ENCODE measurements around the gene PARP15.
"Not testable (repeated sequence)": the region's sequence is repeated elsewhere in the genome, so short reads cannot be mapped to it uniquely, and the experiment has no call there.

The PARP15 gene

GRCh38 chr3:122555275-122556071 is 22.0 kb upstream of the PARP15 start:
- H3K9me3 ChIP-seq (ENCODE audit: low read length), result no peaks in the 10 kb centered on the region
- no peak overlapping the region for H3K9ac ChIP-seq (ENCODE audit: low read length)
- H3K4me3 ChIP-seq (ENCODE audit: low read depth in 1 of 2, low read length in 2 of 2), result no peak overlapping the region
- peaks cover 62% of the 10 kb centered on the region for H3K36me3 ChIP-seq (ENCODE audit: insufficient read depth, low read length)
- peaks cover 8% of the 10 kb centered on the region for H3K4me1 ChIP-seq (ENCODE audit: insufficient read depth, low read length)
- H3K27me3 ChIP-seq (ENCODE audit: control insufficient read depth in 1 of 2, insufficient read depth in 2 of 2, low read length in 2 of 2), result no peaks in the 10 kb centered on the region
- H3K27ac ChIP-seq (ENCODE audit: low read depth, low read length), result peak overlapping the region; percentile 42

GRCh38 chr3:122557356-122557755 is 20.1 kb upstream of the PARP15 start:
- Histone ChIP-seq H3K27ac (ENCODE audit: low read depth, low read length) (no peak overlapping the region), H3K9ac (ENCODE audit: low read length) (no peak overlapping the region), H3K4me1 (ENCODE audit: insufficient read depth, low read length) (peaks cover 15% of the 10 kb centered on the region), H3K27me3 (ENCODE audit: control insufficient read depth in 1 of 2, insufficient read depth in 2 of 2, low read length in 2 of 2) (no peaks in the 10 kb centered on the region), H3K9me3 (ENCODE audit: low read length) (no peaks in the 10 kb centered on the region), H3K36me3 (ENCODE audit: insufficient read depth, low read length) (peaks cover 46% of the 10 kb centered on the region), H3K4me3 (ENCODE audit: low read depth in 1 of 2, low read length in 2 of 2) (no peak overlapping the region)

GRCh38 chr3:122558605-122559004 is 18.8 kb upstream of the PARP15 start:
- Histone ChIP-seq H3K4me1 (ENCODE audit: insufficient read depth, low read length) (peaks cover 27% of the 10 kb centered on the region), H3K9ac (ENCODE audit: low read length) (no peak overlapping the region), H3K27ac (ENCODE audit: low read depth, low read length) (no peak overlapping the region), H3K27me3 (ENCODE audit: control insufficient read depth in 1 of 2, insufficient read depth in 2 of 2, low read length in 2 of 2) (no peaks in the 10 kb centered on the region), H3K36me3 (ENCODE audit: insufficient read depth, low read length) (peaks cover 41% of the 10 kb centered on the region), H3K9me3 (ENCODE audit: low read length) (no peaks in the 10 kb centered on the region), H3K4me3 (ENCODE audit: low read depth in 1 of 2, low read length in 2 of 2) (no peak overlapping the region)

GRCh38 chr3:122559906-122560305 is 17.5 kb upstream of the PARP15 start:
- Histone ChIP-seq H3K9ac (ENCODE audit: low read length) (no peak overlapping the region), H3K9me3 (ENCODE audit: low read length) (no peaks in the 10 kb centered on the region), H3K36me3 (ENCODE audit: insufficient read depth, low read length) (peaks cover 40% of the 10 kb centered on the region), H3K4me1 (ENCODE audit: insufficient read depth, low read length) (peaks cover 28% of the 10 kb centered on the region), H3K27me3 (ENCODE audit: control insufficient read depth in 1 of 2, insufficient read depth in 2 of 2, low read length in 2 of 2) (no peaks in the 10 kb centered on the region), H3K27ac (ENCODE audit: low read depth, low read length) (no peak overlapping the region), H3K4me3 (ENCODE audit: low read depth in 1 of 2, low read length in 2 of 2) (no peak overlapping the region)

DNA sequence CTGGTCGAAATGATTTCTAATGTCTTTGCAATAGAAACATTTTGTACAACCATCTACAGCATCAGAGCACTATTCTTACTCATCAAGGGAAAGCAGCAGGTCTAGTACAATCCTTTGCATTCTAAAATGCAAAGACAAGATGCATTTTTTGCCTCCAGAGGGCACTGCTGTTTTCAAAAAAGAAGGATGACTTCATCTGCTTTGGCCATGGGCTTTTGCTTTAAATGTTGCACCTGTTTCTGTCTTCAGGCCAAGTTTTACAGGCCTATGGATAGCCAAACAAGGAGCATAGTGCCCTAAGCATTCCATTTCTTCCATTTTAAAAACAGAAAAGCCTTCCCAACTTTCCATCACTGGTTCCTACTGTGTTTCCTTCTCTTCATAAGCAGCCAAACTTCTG is 16.8 kb upstream of the PARP15 start:
- Histone ChIP-seq H3K4me1 (ENCODE audit: insufficient read depth, low read length) (peaks cover 23% of the 10 kb centered on the region), H3K36me3 (ENCODE audit: insufficient read depth, low read length) (peaks cover 32% of the 10 kb centered on the region), H3K27me3 (ENCODE audit: control insufficient read depth in 1 of 2, insufficient read depth in 2 of 2, low read length in 2 of 2) (no peaks in the 10 kb centered on the region), H3K27ac (ENCODE audit: low read depth, low read length) (no peak overlapping the region), H3K4me3 (ENCODE audit: low read depth in 1 of 2, low read length in 2 of 2) (no peak overlapping the region), H3K9ac (ENCODE audit: low read length) (no peak overlapping the region), H3K9me3 (ENCODE audit: low read length) (no peaks in the 10 kb centered on the region)

GRCh38 chr3:122562923-122563716 is 14.3 kb upstream of the PARP15 start:
- Histone ChIP-seq H3K36me3 (ENCODE audit: insufficient read depth, low read length) (peaks cover 34% of the 10 kb centered on the region), H3K9ac (ENCODE audit: low read length) (peak overlapping the region; percentile 89), H3K4me1 (ENCODE audit: insufficient read depth, low read length) (peaks cover 25% of the 10 kb centered on the region), H3K27me3 (ENCODE audit: control insufficient read depth in 1 of 2, insufficient read depth in 2 of 2, low read length in 2 of 2) (no peaks in the 10 kb centered on the region), H3K4me3 (ENCODE audit: low read depth in 1 of 2, low read length in 2 of 2) (peak overlapping the region; percentile 77 to 78), H3K9me3 (ENCODE audit: low read length) (no peaks in the 10 kb centered on the region), H3K27ac (ENCODE audit: low read depth, low read length) (peak overlapping the region; percentile 93)

GRCh38 chr3:122563717-122564025 is 13.8 kb upstream of the PARP15 start:
- H3K4me3 ChIP-seq (ENCODE audit: low read depth in 1 of 2, low read length in 2 of 2), result peak overlapping the region; percentile 77 to 78
- peaks cover 29% of the 10 kb centered on the region for H3K4me1 ChIP-seq (ENCODE audit: insufficient read depth, low read length)

GRCh38 chr3:122564155-122564912 is 13.1 kb upstream of the PARP15 start, which contains the start of the genes DTX3L and PARP9:
TSS of gene DTX3L (plus strand) at chr3:122564338. CDS start at chr3:122564427, 89 bp downstream.
TSS of gene PARP9 (minus strand) at chr3:122564300. CDS start at chr3:122559620, 4,680 bp downstream.
- Histone ChIP-seq H3K4me3 (ENCODE audit: low read depth in 1 of 2, low read length in 2 of 2) (peak within 1 kb of the TSS; percentile 77 to 78), H3K4me1 (ENCODE audit: insufficient read depth, low read length) (peaks cover 35% of the 10 kb centered on the region), H3K9ac (ENCODE audit: low read length) (peak within 1 kb of the TSS; percentile 89), H3K27me3 (ENCODE audit: control insufficient read depth in 1 of 2, insufficient read depth in 2 of 2, low read length in 2 of 2) (no peaks in the 10 kb centered on the region), H3K9me3 (ENCODE audit: low read length) (no peaks in the 10 kb centered on the region), H3K36me3 (ENCODE audit: insufficient read depth, low read length) (peaks cover 24% of the 10 kb centered on the region), H3K27ac (ENCODE audit: low read depth, low read length) (peak within 1 kb of the TSS; percentile 93)

More at GRCh38 chr3:122563717-122564025, 13.8 kb upstream of the PARP15 start:
- peak overlapping the region; percentile 89 for H3K9ac ChIP-seq (ENCODE audit: low read length)
- H3K27me3 ChIP-seq (ENCODE audit: control insufficient read depth in 1 of 2, insufficient read depth in 2 of 2, low read length in 2 of 2), result no peaks in the 10 kb centered on the region
- peak overlapping the region; percentile 93 for H3K27ac ChIP-seq (ENCODE audit: low read depth, low read length)
- H3K36me3 ChIP-seq (ENCODE audit: insufficient read depth, low read length), result peaks cover 29% of the 10 kb centered on the region
- no peaks in the 10 kb centered on the region for H3K9me3 ChIP-seq (ENCODE audit: low read length)

DNA sequence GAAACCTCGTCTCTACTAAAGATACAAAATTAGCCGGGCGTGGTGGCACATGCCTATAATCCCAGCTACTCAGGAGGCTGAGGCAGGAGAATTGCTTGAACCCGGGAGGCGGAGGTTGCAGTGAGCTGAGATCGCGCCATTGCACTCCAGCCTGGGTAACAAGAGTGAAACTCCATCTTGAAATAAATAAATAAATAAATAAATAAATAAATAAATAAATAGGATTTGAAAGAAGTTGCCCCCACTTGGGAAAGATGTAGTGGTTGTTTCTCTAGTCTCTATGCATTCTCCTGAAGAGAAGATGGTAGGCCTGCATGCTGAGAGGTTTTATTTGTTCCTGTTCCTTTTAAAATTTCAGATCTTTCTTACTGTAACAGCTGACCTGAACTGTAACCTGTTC is 9.3 kb upstream of the PARP15 start:
- not testable (repeated sequence) for H3K27ac ChIP-seq (ENCODE audit: low read depth, low read length); H3K4me3 ChIP-seq (ENCODE audit: low read depth in 1 of 2, low read length in 2 of 2); H3K27me3 ChIP-seq (ENCODE audit: control insufficient read depth in 1 of 2, insufficient read depth in 2 of 2, low read length in 2 of 2); H3K9me3 ChIP-seq (ENCODE audit: low read length); H3K9ac ChIP-seq (ENCODE audit: low read length)
- H3K4me1 ChIP-seq (ENCODE audit: insufficient read depth, low read length), result peaks cover 26% of the 10 kb centered on the region
- peaks cover 49% of the 10 kb centered on the region for H3K36me3 ChIP-seq (ENCODE audit: insufficient read depth, low read length)

GRCh38 chr3:122568755-122569154 is 8.7 kb upstream of the PARP15 start:
- no peak overlapping the region for H3K4me3 ChIP-seq (ENCODE audit: low read depth in 1 of 2, low read length in 2 of 2)
- peaks cover 49% of the 10 kb centered on the region for H3K36me3 ChIP-seq (ENCODE audit: insufficient read depth, low read length)
- H3K9ac ChIP-seq (ENCODE audit: low read length), result no peak overlapping the region
- no peaks in the 10 kb centered on the region for H3K9me3 ChIP-seq (ENCODE audit: low read length)
- H3K27ac ChIP-seq (ENCODE audit: low read depth, low read length), result peak overlapping the region; percentile 67
- no peaks in the 10 kb centered on the region for H3K27me3 ChIP-seq (ENCODE audit: control insufficient read depth in 1 of 2, insufficient read depth in 2 of 2, low read length in 2 of 2)
- peaks cover 20% of the 10 kb centered on the region for H3K4me1 ChIP-seq (ENCODE audit: insufficient read depth, low read length)

DNA sequence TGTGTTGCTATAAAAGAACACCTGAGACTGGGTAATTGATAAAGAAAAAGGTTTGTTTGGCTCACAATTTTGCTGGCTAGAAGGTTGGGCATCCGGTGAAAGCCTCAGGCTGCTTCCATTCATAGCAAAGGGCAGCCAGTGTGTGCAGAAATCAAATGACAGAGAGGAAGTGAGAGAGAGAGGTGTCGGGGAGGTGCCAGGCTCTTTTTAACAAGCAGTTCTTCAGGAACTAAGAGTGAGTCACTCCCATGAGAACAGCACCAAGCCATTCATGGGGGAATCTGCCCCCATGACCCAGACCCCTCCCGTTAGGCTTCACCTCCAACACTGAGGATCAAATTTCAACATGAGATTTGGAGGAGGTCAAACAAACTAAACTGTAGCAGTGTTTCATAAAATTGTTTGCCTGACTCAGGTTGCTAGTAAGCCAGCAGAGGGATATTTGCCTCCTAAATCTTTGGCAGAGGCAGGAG is 4.5 kb upstream of the PARP15 start:
- Histone ChIP-seq H3K27me3 (ENCODE audit: control insufficient read depth in 1 of 2, insufficient read depth in 2 of 2, low read length in 2 of 2) (no peaks in the 10 kb centered on the region), H3K9ac (ENCODE audit: low read length) (no peak overlapping the region), H3K4me3 (ENCODE audit: low read depth in 1 of 2, low read length in 2 of 2) (no peak overlapping the region), H3K4me1 (ENCODE audit: insufficient read depth, low read length) (peaks cover 16% of the 10 kb centered on the region), H3K9me3 (ENCODE audit: low read length) (no peaks in the 10 kb centered on the region), H3K36me3 (ENCODE audit: insufficient read depth, low read length) (peaks cover 28% of the 10 kb centered on the region), H3K27ac (ENCODE audit: low read depth, low read length) (no peak overlapping the region)
